Measurements from ENCODE around the gene ERN1. TPM values are rescaled to one million over a fixed set of nuclear protein-coding genes. Genes with fewer than 3 reads are reported as not detected.

ERN1 gene
- total and polyA plus RNA-seq, 4 donors: 4.0 to 6.9 (median 5.9) TPM

- no peak overlapping the region for H3K27ac ChIP-seq (ENCODE audit: low read depth, low read length)
- no peaks in the 10 kb centered on the region for H3K27me3 ChIP-seq (ENCODE audit: control insufficient read depth, insufficient read depth, low read length)
- no peak for DNase-seq (ENCODE audit: low read depth in 4 of 6, low spot score in 6 of 6)
- H3K4me3 ChIP-seq (ENCODE audit: low read depth, low read length): no peak overlapping the region
- WGBS (ENCODE audit: insufficient coverage): 97% methylated on average over 9 of the region's 9 CpGs
- H3K4me1 ChIP-seq (ENCODE audit: control insufficient read depth, insufficient read depth, low read length): no peaks in the 10 kb centered on the region
- no peaks in the 10 kb centered on the region for H3K9me3 ChIP-seq (ENCODE audit: control insufficient read depth, insufficient read depth, low read length)
- H3K36me3 ChIP-seq (ENCODE audit: control insufficient read depth, insufficient read depth, low read length): peaks cover 44% of the 10 kb centered on the region
Observed at GRCh38 chr17:64057701-64058263, 72.2 kb downstream of the ERN1 start.

DNA sequence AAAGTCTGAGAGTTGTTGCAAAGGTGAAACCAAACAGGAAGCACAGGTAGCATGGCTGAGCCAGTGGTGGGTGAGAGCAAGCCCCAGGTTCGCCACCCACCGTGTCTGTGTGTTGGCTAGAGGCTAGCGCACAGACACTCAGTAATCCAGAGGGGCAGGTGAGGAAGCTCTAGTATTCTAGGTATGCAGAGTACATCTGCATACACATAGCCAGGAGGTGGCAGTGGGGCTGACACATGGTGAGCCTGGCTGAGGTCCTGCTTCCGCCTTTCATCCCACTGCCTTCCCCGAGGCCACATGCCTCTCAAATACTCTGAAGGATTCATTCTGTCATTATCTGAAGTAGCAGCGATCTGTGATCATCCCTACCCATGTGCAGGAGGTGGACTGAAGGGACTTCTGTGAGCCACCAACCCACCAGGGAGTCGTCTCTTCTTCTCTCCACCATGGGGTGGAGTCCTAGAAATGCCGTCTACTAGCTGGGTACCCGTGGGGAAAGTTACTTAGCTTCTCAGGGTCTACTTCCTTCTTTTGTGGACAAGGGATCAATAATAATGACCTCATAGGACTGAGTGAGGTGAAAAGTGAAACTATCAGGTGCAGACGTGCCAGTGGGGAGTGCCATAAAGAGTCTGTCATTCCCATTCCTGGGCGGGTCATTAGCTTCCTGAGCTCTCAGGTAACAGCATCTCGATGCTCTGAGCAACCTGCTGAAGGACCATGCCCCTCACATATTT, 73.5 kb downstream of the ERN1 start:
- H3K36me3 ChIP-seq (ENCODE audit: control insufficient read depth, insufficient read depth, low read length): peaks cover 51% of the 10 kb centered on the region
- no peak for DNase-seq (ENCODE audit: low read depth in 4 of 6, low spot score in 6 of 6)
- H3K4me3 ChIP-seq (ENCODE audit: low read depth, low read length): no peak overlapping the region
- no peak overlapping the region for H3K27ac ChIP-seq (ENCODE audit: low read depth, low read length)
- no peaks in the 10 kb centered on the region for H3K4me1 ChIP-seq (ENCODE audit: control insufficient read depth, insufficient read depth, low read length)
- H3K9me3 ChIP-seq (ENCODE audit: control insufficient read depth, insufficient read depth, low read length): no peaks in the 10 kb centered on the region
- WGBS (ENCODE audit: insufficient coverage): 89% methylated on average over 7 of the region's 12 CpGs
- no peaks in the 10 kb centered on the region for H3K27me3 ChIP-seq (ENCODE audit: control insufficient read depth, insufficient read depth, low read length)

GRCh38 chr17:64055183-64056142, 74.5 kb downstream of the ERN1 start:
- Histone ChIP-seq H3K27me3 (ENCODE audit: control insufficient read depth, insufficient read depth, low read length) (no peaks in the 10 kb centered on the region), H3K27ac (ENCODE audit: low read depth, low read length) (no peak overlapping the region), H3K4me3 (ENCODE audit: low read depth, low read length) (no peak overlapping the region), H3K36me3 (ENCODE audit: control insufficient read depth, insufficient read depth, low read length) (peaks cover 51% of the 10 kb centered on the region), H3K9me3 (ENCODE audit: control insufficient read depth, insufficient read depth, low read length) (no peaks in the 10 kb centered on the region), H3K4me1 (ENCODE audit: control insufficient read depth, insufficient read depth, low read length) (no peaks in the 10 kb centered on the region)
- WGBS (ENCODE audit: insufficient coverage): 85% methylated on average over 16 of the region's 22 CpGs
- DNase-seq (ENCODE audit: low read depth in 4 of 6, low spot score in 6 of 6): no peak

DNA sequence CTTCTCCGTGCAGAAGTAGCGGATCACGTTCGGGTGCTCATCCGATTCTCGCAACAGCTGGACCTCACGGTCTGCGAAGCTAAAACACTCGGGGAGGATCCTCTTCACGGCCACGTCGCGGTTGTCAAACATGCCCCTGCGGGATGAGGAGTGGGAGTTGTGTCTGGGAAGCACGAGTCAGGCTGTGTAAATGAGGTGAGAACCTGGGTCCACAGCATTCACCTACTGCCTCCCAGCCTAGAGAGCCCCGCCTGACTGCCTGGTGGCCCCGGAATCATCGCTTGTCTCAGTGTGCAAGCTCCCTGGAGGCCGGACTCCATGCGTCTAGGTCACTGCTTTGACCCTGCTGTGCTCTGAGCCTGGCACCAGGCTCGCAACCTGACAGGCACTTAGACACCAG, 75.6 kb downstream of the ERN1 start:
- Histone ChIP-seq H3K36me3 (ENCODE audit: control insufficient read depth, insufficient read depth, low read length) (peaks cover 52% of the 10 kb centered on the region), H3K27ac (ENCODE audit: low read depth, low read length) (no peak overlapping the region), H3K4me1 (ENCODE audit: control insufficient read depth, insufficient read depth, low read length) (no peaks in the 10 kb centered on the region), H3K9me3 (ENCODE audit: control insufficient read depth, insufficient read depth, low read length) (no peaks in the 10 kb centered on the region), H3K4me3 (ENCODE audit: low read depth, low read length) (no peak overlapping the region), H3K27me3 (ENCODE audit: control insufficient read depth, insufficient read depth, low read length) (no peaks in the 10 kb centered on the region)
- no peak for DNase-seq (ENCODE audit: low read depth in 4 of 6, low spot score in 6 of 6)
- 92% methylated on average over 21 of the region's 21 CpGs for WGBS (ENCODE audit: insufficient coverage)

DNA sequence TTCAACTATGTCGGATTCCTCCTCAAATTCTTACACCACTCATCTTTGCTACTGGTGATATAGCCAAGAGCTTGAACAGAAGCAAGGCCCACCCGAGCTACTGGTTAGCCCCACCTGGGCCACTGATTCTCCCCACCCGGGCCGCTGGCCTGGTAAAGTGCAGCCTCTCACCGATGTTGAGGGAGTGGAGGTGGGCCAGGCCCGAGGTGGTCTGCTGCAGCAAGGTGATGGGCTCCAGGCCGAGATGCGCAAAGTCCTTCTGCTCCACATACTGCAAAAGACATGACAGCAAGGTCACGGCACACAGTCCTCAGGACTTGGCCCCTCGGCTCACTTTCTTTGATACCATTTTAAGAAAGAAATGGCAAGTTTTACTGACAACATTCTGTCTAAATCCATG, 76.8 kb downstream of the ERN1 start:
- peaks cover 60% of the 10 kb centered on the region for H3K36me3 ChIP-seq (ENCODE audit: control insufficient read depth, insufficient read depth, low read length)
- whole genome bisulfite sequencing (ENCODE audit: insufficient coverage): 93% methylated on average over 10 of the region's 10 CpGs
- no peak overlapping the region for H3K4me3 ChIP-seq (ENCODE audit: low read depth, low read length)
- H3K4me1 ChIP-seq (ENCODE audit: control insufficient read depth, insufficient read depth, low read length): no peaks in the 10 kb centered on the region
- no peak for DNase-seq (ENCODE audit: low read depth in 4 of 6, low spot score in 6 of 6)
- H3K27me3 ChIP-seq (ENCODE audit: control insufficient read depth, insufficient read depth, low read length): no peaks in the 10 kb centered on the region
- no peak overlapping the region for H3K27ac ChIP-seq (ENCODE audit: low read depth, low read length)
- no peaks in the 10 kb centered on the region for H3K9me3 ChIP-seq (ENCODE audit: control insufficient read depth, insufficient read depth, low read length)

DNA sequence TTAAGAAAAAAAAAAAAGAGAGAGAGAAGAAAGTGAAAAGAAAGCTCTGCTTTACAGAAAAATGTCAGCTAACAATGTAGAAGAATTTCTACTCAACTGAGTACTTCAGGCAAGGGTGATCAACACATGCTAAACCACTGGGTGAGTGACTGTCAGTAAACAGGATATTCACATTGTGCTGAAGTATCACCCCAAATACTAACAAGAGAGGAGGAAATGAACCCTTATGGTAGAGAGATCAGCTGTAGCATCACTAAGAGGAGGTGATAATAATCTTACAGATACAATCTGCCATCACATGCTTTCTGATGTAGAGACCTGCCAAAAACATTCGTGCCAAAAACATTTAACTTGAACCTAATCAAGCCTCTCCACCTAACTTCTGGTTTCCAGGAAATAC, 78.8 kb downstream of the ERN1 start:
- Histone ChIP-seq H3K27ac (ENCODE audit: low read depth, low read length) (no peak overlapping the region), H3K4me3 (ENCODE audit: low read depth, low read length) (no peak overlapping the region), H3K4me1 (ENCODE audit: control insufficient read depth, insufficient read depth, low read length) (no peaks in the 10 kb centered on the region), H3K9me3 (ENCODE audit: control insufficient read depth, insufficient read depth, low read length) (no peaks in the 10 kb centered on the region), H3K27me3 (ENCODE audit: control insufficient read depth, insufficient read depth, low read length) (no peaks in the 10 kb centered on the region), H3K36me3 (ENCODE audit: control insufficient read depth, insufficient read depth, low read length) (peaks cover 65% of the 10 kb centered on the region)
- no CpG with 5 or more reads among the region's 1 CpG for WGBS (ENCODE audit: insufficient coverage)
- DNase-seq (ENCODE audit: low read depth in 4 of 6, low spot score in 6 of 6): no peak

DNA sequence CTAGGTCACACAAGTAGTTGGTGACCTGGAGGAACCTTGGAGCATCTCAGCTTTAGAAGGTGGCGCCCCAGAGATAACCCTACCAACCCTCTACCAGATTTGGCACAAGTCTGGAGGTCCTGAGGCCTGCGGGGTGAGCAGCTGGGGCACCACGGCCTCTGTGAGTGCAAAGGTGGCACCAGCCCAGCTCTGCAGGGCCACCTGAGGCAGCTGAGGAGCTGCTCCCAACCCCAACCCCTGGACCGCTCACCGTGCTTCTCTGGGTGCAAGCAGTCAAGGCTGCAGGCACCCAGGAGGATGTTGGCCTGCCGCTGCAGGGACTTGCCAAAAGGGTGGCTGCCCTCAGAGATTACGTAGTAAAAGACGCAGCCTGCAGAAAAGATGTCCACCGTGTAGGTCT, 81.1 kb downstream of the ERN1 start:
- Histone ChIP-seq H3K4me1 (ENCODE audit: control insufficient read depth, insufficient read depth, low read length) (no peaks in the 10 kb centered on the region), H3K36me3 (ENCODE audit: control insufficient read depth, insufficient read depth, low read length) (peaks cover 65% of the 10 kb centered on the region), H3K27ac (ENCODE audit: low read depth, low read length) (no peak overlapping the region), H3K27me3 (ENCODE audit: control insufficient read depth, insufficient read depth, low read length) (no peaks in the 10 kb centered on the region), H3K4me3 (ENCODE audit: low read depth, low read length) (no peak overlapping the region), H3K9me3 (ENCODE audit: control insufficient read depth, insufficient read depth, low read length) (no peaks in the 10 kb centered on the region)
- WGBS (ENCODE audit: insufficient coverage): 96% methylated on average over 9 of the region's 9 CpGs
- DNase-seq (ENCODE audit: low read depth in 4 of 6, low spot score in 6 of 6): no peak

DNA sequence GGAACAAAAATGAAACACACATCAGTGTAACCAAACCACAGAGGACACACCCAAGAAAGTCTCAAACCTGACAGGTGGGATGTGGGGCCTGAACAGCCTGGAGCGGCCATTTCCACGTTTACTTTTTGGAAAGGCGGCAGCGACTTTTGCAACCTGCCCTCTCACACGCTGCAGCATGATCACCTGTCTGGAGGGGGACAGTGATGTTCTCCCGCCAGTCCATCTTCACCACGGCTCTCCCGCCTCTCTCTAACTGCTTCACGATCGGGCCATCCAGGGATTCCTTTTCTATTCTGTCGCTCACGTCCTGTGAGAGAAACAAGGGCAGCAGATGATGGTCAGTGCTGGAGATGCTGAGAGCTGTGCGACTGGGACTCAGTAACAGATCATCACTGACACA, 84.8 kb downstream of the ERN1 start:
- no peak for DNase-seq (ENCODE audit: low read depth in 4 of 6, low spot score in 6 of 6)
- Histone ChIP-seq H3K36me3 (ENCODE audit: control insufficient read depth, insufficient read depth, low read length) (peaks cover 59% of the 10 kb centered on the region), H3K27me3 (ENCODE audit: control insufficient read depth, insufficient read depth, low read length) (no peaks in the 10 kb centered on the region), H3K9me3 (ENCODE audit: control insufficient read depth, insufficient read depth, low read length) (no peaks in the 10 kb centered on the region), H3K4me3 (ENCODE audit: low read depth, low read length) (no peak overlapping the region), H3K27ac (ENCODE audit: low read depth, low read length) (no peak overlapping the region), H3K4me1 (ENCODE audit: control insufficient read depth, insufficient read depth, low read length) (peaks cover under 1% of the 10 kb centered on the region)
- 88% methylated on average over 12 of the region's 13 CpGs for WGBS (ENCODE audit: insufficient coverage)

GRCh38 chr17:64042700-64043485, 87.1 kb downstream of the ERN1 start:
- DNase-seq (ENCODE audit: low read depth in 4 of 6, low spot score in 6 of 6): no peak
- no peaks in the 10 kb centered on the region for H3K27me3 ChIP-seq (ENCODE audit: control insufficient read depth, insufficient read depth, low read length)
- H3K4me1 ChIP-seq (ENCODE audit: control insufficient read depth, insufficient read depth, low read length): peaks cover 3% of the 10 kb centered on the region
- H3K9me3 ChIP-seq (ENCODE audit: control insufficient read depth, insufficient read depth, low read length): no peaks in the 10 kb centered on the region
- no peak overlapping the region for H3K27ac ChIP-seq (ENCODE audit: low read depth, low read length)
- WGBS (ENCODE audit: insufficient coverage): 96% methylated on average over 12 of the region's 12 CpGs
- H3K4me3 ChIP-seq (ENCODE audit: low read depth, low read length): no peak overlapping the region
- H3K36me3 ChIP-seq (ENCODE audit: control insufficient read depth, insufficient read depth, low read length): peaks cover 46% of the 10 kb centered on the region
